Keratinocyte (primary cell): ENCODE measurements around the gene LMO2.

Source experiments
- CTCF ChIP-seq, 3 experiments: IDR thresholded peaks in 1 of 3; conservative IDR thresholded peaks in 1 of 3; optimal IDR thresholded peaks in 1 of 3; 2 replicates in 2 of 3; 3 replicates in 1 of 3; pipeline versions ENCODE3 to v1.5.1; 2011; ENCODE audit warnings: low read length in 3 of 3, mild to moderate bottlenecking in 3 of 3, moderate library complexity in 2 of 3, control low read depth in 1 of 3, inconsistent platforms in 1 of 3; ENCODE audit not compliant: insufficient read depth in 2 of 3; ENCODE audit errors: extremely low read depth in 1 of 3
- EZH2 ChIP-seq: IDR thresholded peaks from one replicate; pipeline ENCODE4 v1.6.1; 2012; ENCODE audit warnings: inconsistent platforms, mild to moderate bottlenecking, low read length, moderate library complexity

GRCh38 chr11:33879375-33879774 is 12.5 kb downstream of the LMO2 start:
- TF ChIP-seq EZH2 (no peak), CTCF (optimal IDR thresholded peaks at IDR 0.05 in 1 of 3, IDR thresholded peaks at IDR 0.05 in 1 of 3, conservative IDR thresholded peaks at IDR 0.05 in 1 of 3; ENCODE audit: extremely low read depth in 1 of 3, insufficient read depth in 2 of 3, low read length in 3 of 3) (no peak)
